DND-41 (cell line): Measurements from ENCODE around the gene PSMC3IP.

Experiments
- ATAC-seq: fragments of 200-7000 bp; cut with Tn5 transposase; 3 replicates; pipeline ENCODE4 v1.9.1; 2021; ENCODE audit warnings: low read depth; ENCODE audit not compliant: insufficient read depth
- DNase-seq: peaks from one replicate; pipeline ENCODE4 v3.0.0-alpha.2; 2020
- H2AFZ ChIP-seq: 2 replicates; pipeline ENCODE4 v1.6.0; 2012; ENCODE audit warnings: low read depth, low read length
- H3K27ac ChIP-seq: 2 replicates; pipeline ENCODE4 v1.5.1; 2012; ENCODE audit warnings: low read length, inconsistent platforms
- H3K27me3 ChIP-seq: fragments of 200-600 bp; sonication (generic); 2 replicates; pipeline ENCODE4 v1.6.0; 2012; ENCODE audit warnings: low read length, mild to moderate bottlenecking, inconsistent platforms; ENCODE audit not compliant: insufficient read depth, poor library complexity
- H3K36me3 ChIP-seq: 2 replicates; pipeline ENCODE4 v1.5.1; 2012; ENCODE audit warnings: low read length, inconsistent platforms; ENCODE audit not compliant: insufficient read depth
- H3K4me1 ChIP-seq: 2 replicates; pipeline ENCODE4 v1.5.1; 2012; ENCODE audit warnings: mild to moderate bottlenecking, low read length; ENCODE audit not compliant: insufficient read depth
- H3K4me2 ChIP-seq: 2 replicates; pipeline ENCODE4 v1.6.0; 2012; ENCODE audit warnings: mild to moderate bottlenecking, moderate library complexity, low read length, inconsistent platforms; ENCODE audit not compliant: insufficient read depth
- H3K4me3 ChIP-seq, 2 experiments: fragments of 200-600 bp in 1 of 2; shearing (Covaris generic) in 1 of 2; 2 replicates each; pipeline ENCODE4 v1.5.1; 2012 to 2016; ENCODE audit warnings: inconsistent platforms in 2 of 2, low read length in 2 of 2, mild to moderate bottlenecking in 2 of 2, low read depth in 1 of 2, moderate library complexity in 1 of 2
- H3K79me2 ChIP-seq: 2 replicates; pipeline ENCODE4 v1.6.0; 2012; ENCODE audit warnings: low read length, inconsistent platforms; ENCODE audit not compliant: insufficient read depth
- H3K9ac ChIP-seq: 2 replicates; pipeline ENCODE4 v1.6.0; 2012; ENCODE audit warnings: low read depth, mild to moderate bottlenecking, inconsistent platforms, low read length, moderate library complexity
- H3K9me3 ChIP-seq: 2 replicates; pipeline ENCODE4 v1.5.1; 2012; ENCODE audit warnings: low read length, moderate library complexity, mild to moderate bottlenecking, inconsistent platforms; ENCODE audit not compliant: insufficient read depth, severe bottlenecking
- H4K20me1 ChIP-seq: 2 replicates; pipeline ENCODE4 v1.6.0; 2012; ENCODE audit warnings: low read length; ENCODE audit not compliant: insufficient read depth
- CTCF ChIP-seq: IDR thresholded peaks from 2 replicates; pipeline ENCODE4 v1.5.1; 2012; ENCODE audit warnings: borderline replicate concordance, low read length, moderate library complexity, mild to moderate bottlenecking; ENCODE audit not compliant: poor library complexity, severe bottlenecking; ENCODE audit errors: extremely low read depth
- EZH2 ChIP-seq: IDR thresholded peaks from 3 replicates; pipeline ENCODE4 v1.6.1; 2012; ENCODE audit warnings: borderline replicate concordance, low read depth, mild to moderate bottlenecking, moderate library complexity, low read length, inconsistent platforms; ENCODE audit not compliant: severe bottlenecking

Gene PSMC3IP

GRCh38 chr17:42525221-42525620 is 52.3 kb downstream of the PSMC3IP start:
- no peak overlapping the region for H3K4me2 ChIP-seq
- TF ChIP-seq EZH2 (no peak), CTCF (no peak)

GRCh38 chr17:42522798-42523278 is 54.7 kb downstream of the PSMC3IP start:
- Histone ChIP-seq H3K9me3 (no peaks in the 10 kb centered on the region), H2AFZ (no peak overlapping the region), H3K4me3 (no peak overlapping the region), H3K36me3 (no peaks in the 10 kb centered on the region), H3K27me3 (no peaks in the 10 kb centered on the region), H3K9ac (no peak overlapping the region), H3K4me2 (no peak overlapping the region), H3K79me2 (no peaks in the 10 kb centered on the region), H3K27ac (no peak overlapping the region), H4K20me1 (no peaks in the 10 kb centered on the region), H3K4me1 (no peaks in the 10 kb centered on the region)
- no peak for TF ChIP-seq EZH2
- no peak for TF ChIP-seq CTCF
- no peak for ATAC-seq
- no peak for DNase-seq

More at GRCh38 chr17:42525221-42525620, 52.3 kb downstream of the PSMC3IP start:
- no peaks in the 10 kb centered on the region for H3K9me3 ChIP-seq
- H3K4me3 ChIP-seq: no peak overlapping the region
- ATAC-seq: no peak
- no peaks in the 10 kb centered on the region for H3K36me3 ChIP-seq
- H3K27ac ChIP-seq: no peak overlapping the region
- H3K4me1 ChIP-seq: peaks cover 18% of the 10 kb centered on the region
- H3K79me2 ChIP-seq: no peaks in the 10 kb centered on the region
- no peak overlapping the region for H3K9ac ChIP-seq
- H2AFZ ChIP-seq: no peak overlapping the region
- H4K20me1 ChIP-seq: no peaks in the 10 kb centered on the region
- DNase-seq: no peak
- no peaks in the 10 kb centered on the region for H3K27me3 ChIP-seq
